H1 (cell line): ENCODE results near the gene HS6ST3. TPM values are rescaled to one million over a fixed set of nuclear protein-coding genes. Genes with fewer than 3 reads are reported as not detected.
"Not testable (repeated sequence)": the region's sequence is repeated elsewhere in the genome, so short reads cannot be mapped to it uniquely, and the experiment has no call there.

Source experiments
- CTCF ChIA-PET: fragments of 300-600 bp; sonication (Branson Sonifier 250); formaldehyde crosslinking; loops from one replicate; lab custom pipeline; 2021; ENCODE audit not compliant: partially characterized antibody; lab: Charles Lee
- POLR2A ChIA-PET: fragments of 300-600 bp; sonication (Branson Sonifier 250); formaldehyde crosslinking; loops from one replicate; lab custom pipeline; 2021; ENCODE audit warnings: inconsistent platforms; ENCODE audit not compliant: partially characterized antibody; lab: Charles Lee
- DNase-seq, 2 experiments: peaks; one replicate each; pipeline versions ENCODE4 v3.0.0 to v3.0.0-alpha.2; 2010 to 2022; ENCODE audit warnings: low spot score in 2 of 2, low read depth in 1 of 2, mixed read lengths in 1 of 2
- FAIRE-seq: peaks from 2 replicates; lab custom pipeline; 2011; peaks lifted over from hg19 to GRCh38; lab: Jason Lieb, UNC
- H2AFZ ChIP-seq: 2 replicates; pipeline ENCODE4 v1.8.1; 2012; ENCODE audit warnings: low read length, inconsistent platforms
- H2AK5ac ChIP-seq: 2 replicates; pipeline ENCODE4 v1.6.1; 2013; ENCODE audit warnings: low read depth, low read length
- H2BK120ac ChIP-seq: replicated peaks from 2 replicates; pipeline ENCODE3; 2013; ENCODE audit warnings: low read depth, low read length, inconsistent platforms
- H2BK12ac ChIP-seq: 2 replicates; pipeline ENCODE4 v1.6.1; 2013; ENCODE audit warnings: low read depth, low read length
- H2BK15ac ChIP-seq: 2 replicates; pipeline ENCODE4 v1.6.1; 2013; ENCODE audit warnings: low read length
- H2BK20ac ChIP-seq: 2 replicates; pipeline ENCODE4 v1.6.1; 2013; ENCODE audit warnings: low read length
- H2BK5ac ChIP-seq: 2 replicates; pipeline ENCODE4 v1.6.1; 2013; ENCODE audit warnings: low read depth, low read length
- H3K14ac ChIP-seq: 2 replicates; pipeline ENCODE4 v1.6.1; 2013; ENCODE audit warnings: inconsistent platforms; ENCODE audit not compliant: insufficient read length
- H3K18ac ChIP-seq: 2 replicates; pipeline ENCODE4 v1.6.1; 2013; ENCODE audit warnings: low read length; ENCODE audit errors: extremely low read depth
- H3K23ac ChIP-seq: 2 replicates; pipeline ENCODE4 v1.6.1; 2013; ENCODE audit warnings: inconsistent platforms; ENCODE audit not compliant: insufficient read length
- H3K23me2 ChIP-seq: 2 replicates; pipeline ENCODE4 v1.6.1; 2013; ENCODE audit warnings: low read depth, low read length
- H3K27ac ChIP-seq: 2 replicates; pipeline ENCODE4 v1.6.1; 2011; ENCODE audit warnings: low read depth, low read length, inconsistent platforms
- H3K27me3 ChIP-seq, 4 experiments: replicated peaks in 1 of 4; 1 replicate in 1 of 4; 2 replicates in 3 of 4; pipeline versions ENCODE4 v1.6.1 to v1.8.1; 2011 to 2013; ENCODE audit warnings: low read length in 3 of 4, mild to moderate bottlenecking in 3 of 4, inconsistent platforms in 2 of 4, mixed read lengths in 2 of 4, moderate library complexity in 1 of 4; ENCODE audit not compliant: control insufficient read depth in 3 of 4, insufficient read depth in 3 of 4; ENCODE audit errors: extremely low read depth in 1 of 4
- H3K36me3 ChIP-seq, 4 experiments: 2 replicates each; pipeline versions ENCODE4 v1.6.1 to v1.8.1; 2011 to 2013; ENCODE audit warnings: mild to moderate bottlenecking in 4 of 4, low read length in 3 of 4, moderate library complexity in 2 of 4, control low read depth in 1 of 4, inconsistent platforms in 1 of 4; ENCODE audit not compliant: insufficient read depth in 4 of 4, control insufficient read depth in 2 of 4
- H3K4ac ChIP-seq: replicated peaks from 2 replicates; pipeline ENCODE3; 2013; ENCODE audit warnings: low read length, low read depth, mixed read lengths, inconsistent platforms; ENCODE audit not compliant: insufficient read length
- H3K4me1 ChIP-seq, 4 experiments: replicated peaks in 1 of 4; 1 replicate in 1 of 4; 2 replicates in 3 of 4; pipeline versions ENCODE4 v1.6.1 to v1.8.1; 2011 to 2013; ENCODE audit warnings: low read length in 3 of 4, inconsistent platforms in 2 of 4, mixed read lengths in 1 of 4; ENCODE audit not compliant: insufficient read depth in 4 of 4, control insufficient read depth in 3 of 4
- H3K4me2 ChIP-seq, 2 experiments: 2 replicates each; pipeline versions ENCODE4 v1.6.1 to v1.8.1; 2011 to 2013; ENCODE audit warnings: low read depth in 2 of 2, low read length in 2 of 2, control low read depth in 1 of 2, inconsistent platforms in 1 of 2, mild to moderate bottlenecking in 1 of 2; ENCODE audit not compliant: insufficient read depth in 1 of 2
- H3K4me3 ChIP-seq, 4 experiments: fragments of 200-600, 300-600 bp in 1 of 4; sonication (generic), shearing (Covaris generic), sonication (Bioruptor Twin) in 1 of 4; 2 replicates each; pipeline versions ENCODE4 v1.5.1 to v1.8.1; 2011 to 2016; ENCODE audit warnings: low read length in 4 of 4, low read depth in 3 of 4, control low read depth in 2 of 4, inconsistent platforms in 2 of 4, mild to moderate bottlenecking in 2 of 4, mixed read lengths in 1 of 4, moderate library complexity in 1 of 4; ENCODE audit not compliant: insufficient read depth in 2 of 4; ENCODE audit errors: extremely low read depth in 1 of 4
- H3K56ac ChIP-seq: replicated peaks from 2 replicates; pipeline ENCODE3; 2013; ENCODE audit warnings: low read depth, mild to moderate bottlenecking, mixed read lengths, low read length, inconsistent platforms; ENCODE audit not compliant: insufficient read length
- H3K79me1 ChIP-seq: 2 replicates; pipeline ENCODE4 v1.6.1; 2013; ENCODE audit warnings: low read depth, low read length, control low read depth
- H3K79me2 ChIP-seq, 2 experiments: 2 replicates each; pipeline versions ENCODE4 v1.6.1 to v1.8.1; 2012 to 2013; ENCODE audit warnings: low read length in 2 of 2, mild to moderate bottlenecking in 2 of 2, inconsistent platforms in 1 of 2; ENCODE audit not compliant: insufficient read depth in 2 of 2, control insufficient read depth in 1 of 2
- H3K9ac ChIP-seq, 4 experiments: replicated peaks in 1 of 4; 1 replicate in 1 of 4; 2 replicates in 3 of 4; pipeline versions ENCODE4 v1.6.1 to v1.8.1; 2011 to 2013; ENCODE audit warnings: low read depth in 3 of 4, low read length in 3 of 4, control low read depth in 2 of 4, mild to moderate bottlenecking in 2 of 4, moderate library complexity in 2 of 4, inconsistent platforms in 1 of 4; ENCODE audit errors: extremely low read depth in 1 of 4
- H3K9me3 ChIP-seq, 2 experiments: 2 replicates each; pipeline versions ENCODE4 v1.6.1 to v1.8.1; 2012 to 2013; ENCODE audit warnings: mild to moderate bottlenecking in 2 of 2, moderate library complexity in 2 of 2, control low read depth in 1 of 2, inconsistent platforms in 1 of 2, low read depth in 1 of 2, low read length in 1 of 2, mixed read lengths in 1 of 2; ENCODE audit not compliant: insufficient read depth in 2 of 2
- H4K20me1 ChIP-seq, 2 experiments: replicated peaks in 1 of 2; 2 replicates each; pipeline versions ENCODE3 to v1.8.1; 2011 to 2013; ENCODE audit warnings: inconsistent platforms in 2 of 2, low read length in 2 of 2, mild to moderate bottlenecking in 1 of 2; ENCODE audit not compliant: insufficient read depth in 2 of 2, control insufficient read depth in 1 of 2
- H4K5ac ChIP-seq: 2 replicates; pipeline ENCODE4 v1.6.1; 2013; ENCODE audit warnings: low read length, low read depth, mixed read lengths, inconsistent platforms; ENCODE audit not compliant: insufficient read length
- H4K8ac ChIP-seq: 2 replicates; pipeline ENCODE4 v1.8.0; 2013; ENCODE audit warnings: mild to moderate bottlenecking, moderate library complexity, low read length, inconsistent platforms; ENCODE audit not compliant: insufficient read depth; ENCODE audit errors: extremely low read depth
- H4K91ac ChIP-seq: replicated peaks from 2 replicates; pipeline ENCODE3; 2013; ENCODE audit warnings: low read length, mixed read lengths, inconsistent platforms; ENCODE audit not compliant: insufficient read length
- WGBS, 2 experiments: shearing (Covaris generic) in 1 of 2; methylation state at CpG; one replicate each; pipeline versions ENCODE4 v1.1.6 to v1.1.7; 2013 to 2015; ENCODE audit warnings: low lambda C conversion rate in 2 of 2, mixed read lengths in 2 of 2, inconsistent platforms in 1 of 2, low coverage in 1 of 2, missing lambda C conversion rate in 1 of 2; ENCODE audit not compliant: insufficient replicate concordance in 2 of 2, insufficient coverage in 1 of 2, insufficient read length in 1 of 2; ENCODE audit errors: extremely low coverage in 1 of 2, missing lambda C conversion rate in 1 of 2; 5-methylcytosine and 5-hydroxymethylcytosine counted together
- polyA plus RNA-seq, 7 experiments: library from polyadenylated mRNA; depleted of rRNA in 3 of 7; stranded (reverse) in 5 of 7; unstranded in 2 of 7; fragments of >200 nt in 5 of 7; fragments of 200-250 nt in 2 of 7; gene quantifications; 1 replicate in 5 of 7; 2 replicates in 1 of 7; 4 replicates in 1 of 7; pipeline versions ENCODE4 v1.2.1 to v1.2.3, GENCODE V29; 2011 to 2013; ENCODE audit warnings: missing spikeins in 2 of 7, mixed read lengths in 2 of 7
- total RNA-seq: library from RNA; stranded (reverse); fragmentation: NEBNext Ultra II Directional; extraction: Animal tissue kit (Norgen Biotek cat#: 25700); gene quantifications from 2 replicates; pipeline ENCODE4 v1.2.1, GENCODE V29; 2021

HS6ST3 gene
- total and polyA plus RNA-seq, 2 of the 8 experiments (the other 6 are each of a cell fraction or from before 2014, with no cell fraction given), result 0.45 to 1.2 TPM

DNA sequence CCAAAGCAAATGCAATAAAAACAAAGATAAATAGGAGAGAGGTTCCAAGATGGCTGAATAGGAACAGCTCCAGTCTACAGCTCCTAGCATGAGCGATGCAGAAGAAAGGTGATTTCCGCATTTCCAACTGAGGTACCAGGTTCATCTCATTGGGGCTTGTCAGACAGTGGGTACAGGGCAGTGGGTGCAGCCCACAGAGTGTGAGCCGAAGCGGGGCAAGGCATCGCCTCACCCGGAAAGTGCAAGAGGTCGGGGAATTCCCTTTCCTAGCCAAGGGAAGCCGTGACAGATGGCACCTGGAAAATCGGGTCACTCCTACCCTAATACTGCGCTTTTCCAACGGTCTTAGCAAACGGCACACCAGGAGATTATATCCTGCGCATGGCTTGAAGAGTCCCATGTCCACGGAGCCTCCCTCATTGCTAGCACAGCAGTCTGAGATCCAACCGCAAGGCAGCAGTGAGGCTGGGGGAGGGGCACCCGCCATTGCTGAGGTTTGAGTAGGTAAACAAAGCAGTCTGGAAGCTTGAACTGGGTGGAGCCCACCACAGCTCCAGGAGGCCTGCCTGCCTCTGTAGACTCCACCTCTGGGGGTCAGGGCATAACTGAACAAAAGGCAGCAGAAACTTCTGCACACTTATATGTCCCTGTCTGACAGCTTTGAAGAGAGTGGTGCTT, 43.3 kb upstream of the HS6ST3 start:
- H3K23me2 ChIP-seq, H3K79me1 ChIP-seq, H3K4me2 ChIP-seq, H3K14ac ChIP-seq, H2BK15ac ChIP-seq, H3K27me3 ChIP-seq, H3K4ac ChIP-seq, H3K56ac ChIP-seq, H2AFZ ChIP-seq, H2AK5ac ChIP-seq, H4K5ac ChIP-seq, H3K4me3 ChIP-seq, H3K18ac ChIP-seq, H4K8ac ChIP-seq, H3K23ac ChIP-seq, DNase-seq, H3K27ac ChIP-seq, H4K20me1 ChIP-seq, H3K4me1 ChIP-seq, H2BK5ac ChIP-seq, FAIRE-seq, POLR2A ChIA-PET, H2BK20ac ChIP-seq, H3K9ac ChIP-seq, H4K91ac ChIP-seq, H2BK120ac ChIP-seq, H2BK12ac ChIP-seq, H3K36me3 ChIP-seq: not testable (repeated sequence)
- 95% methylated on average over 16 of the region's 16 CpGs; no CpG with 5 or more reads in 1 of the 2 experiments for WGBS, 2 experiments
- CTCF ChIA-PET, result interaction anchor here (2.8 kb wide), 1 partner anchor 11 kb away, joined by 9 read pairs; no protein-coding TSS in a partner anchor
- H3K79me2 ChIP-seq, result peaks cover 0 to 68% of the 10 kb centered on the region in 2 experiments
- H3K9me3 ChIP-seq, result peaks cover 6 to 11% of the 10 kb centered on the region in 2 experiments

DNA sequence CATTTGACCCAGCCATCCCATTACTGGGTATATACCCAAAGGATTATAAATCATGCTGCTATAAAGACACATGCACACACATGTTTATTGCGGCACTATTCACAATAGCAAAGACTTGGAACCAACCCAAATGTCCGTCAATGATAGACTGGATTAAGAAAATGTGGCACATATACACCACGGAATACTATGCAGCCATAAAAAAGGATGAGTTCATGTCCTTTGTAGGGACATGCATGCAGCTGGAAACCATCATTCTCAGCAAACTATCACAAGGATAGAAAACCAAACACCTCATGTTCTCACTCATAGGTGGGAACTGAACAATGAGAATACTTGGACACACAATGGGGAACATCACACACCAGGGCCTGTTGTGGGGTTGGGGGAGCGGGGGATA, 39.0 kb upstream of the HS6ST3 start:
- DNase-seq, H3K4me2 ChIP-seq, H4K91ac ChIP-seq, H2AK5ac ChIP-seq, H3K36me3 ChIP-seq, H2BK12ac ChIP-seq, H4K8ac ChIP-seq, H3K23me2 ChIP-seq, H3K79me1 ChIP-seq, FAIRE-seq, H3K27ac ChIP-seq, POLR2A ChIA-PET, H3K4me1 ChIP-seq, H4K20me1 ChIP-seq, H4K5ac ChIP-seq, H2BK20ac ChIP-seq, CTCF ChIA-PET, H2BK5ac ChIP-seq, H3K27me3 ChIP-seq, H3K18ac ChIP-seq, H3K4me3 ChIP-seq, H3K9ac ChIP-seq, H2BK120ac ChIP-seq, H3K56ac ChIP-seq, H2BK15ac ChIP-seq, H3K4ac ChIP-seq, H3K14ac ChIP-seq, H3K23ac ChIP-seq, H2AFZ ChIP-seq: not testable (repeated sequence)
- 74% methylated on average over 4 of the region's 4 CpGs; no CpG with 5 or more reads in 1 of the 2 experiments for WGBS, 2 experiments
- Histone ChIP-seq H3K9me3 (peaks cover 6 to 10% of the 10 kb centered on the region in 2 experiments), H3K79me2 (peaks cover 0 to 40% of the 10 kb centered on the region in 2 experiments; a peak in 3 of 4 replicates)
